ENCODE results near the gene CAMKK1. TPM values are rescaled to one million over a fixed set of nuclear protein-coding genes. Genes with fewer than 3 reads are reported as not detected.

The CAMKK1 gene
- polyA plus RNA-seq, 1 donor (not counting 4 experiments of a cell fraction or from before 2014, with no cell fraction given) = 2.5 TPM

DNA sequence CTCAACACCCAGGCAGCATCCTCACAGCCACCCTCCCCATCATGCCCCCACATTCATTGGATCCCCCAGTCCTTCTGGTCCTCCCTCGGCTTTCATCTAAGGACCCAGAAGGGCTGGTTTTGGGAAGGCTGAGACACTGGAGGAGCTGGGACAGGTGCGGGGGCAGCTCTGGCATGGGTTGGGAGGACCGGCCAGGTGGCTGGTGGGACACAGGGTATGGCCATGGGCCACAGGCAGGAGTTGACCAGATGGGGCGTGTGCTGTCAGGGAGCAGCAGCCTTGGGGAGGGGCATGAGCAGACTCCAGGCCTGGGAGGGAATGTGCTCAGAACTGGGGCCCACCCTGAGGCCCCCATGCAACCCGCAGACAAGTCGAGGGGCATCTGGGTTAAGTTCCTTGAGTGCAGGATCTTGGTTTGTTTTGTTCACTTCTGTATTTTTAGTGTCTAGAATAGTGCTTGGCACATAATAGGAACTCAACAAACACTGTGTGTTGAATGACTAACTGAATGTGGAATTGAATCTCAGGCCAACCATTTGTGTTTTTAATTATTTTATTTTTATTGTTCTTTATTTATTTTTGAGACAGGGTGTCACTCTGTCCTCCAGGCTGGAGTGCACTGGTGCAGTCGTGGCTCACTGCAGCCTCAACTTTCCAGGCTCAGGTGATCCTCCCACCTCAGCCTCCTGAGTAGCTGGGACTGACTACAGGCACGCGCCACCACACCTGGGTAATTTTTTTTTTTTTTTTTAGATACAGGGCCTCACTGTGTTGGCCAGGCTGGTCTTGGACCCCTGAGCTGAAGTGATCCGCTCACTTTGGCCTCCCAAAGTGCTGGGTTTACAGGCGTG is 17.8 kb upstream of the CAMKK1 start:
- Histone ChIP-seq H3K4me1 (ENCODE audit: control insufficient read depth, extremely low read depth, insufficient read depth, low read length) (no peaks in the 10 kb centered on the region), H3K79me2 (ENCODE audit: control insufficient read depth, insufficient read depth, low read length) (no peaks in the 10 kb centered on the region), H3K9ac (ENCODE audit: control insufficient read depth, extremely low read depth, insufficient read depth, low read length) (no peak overlapping the region), H2AFZ (ENCODE audit: control insufficient read depth, low read length) (no peak overlapping the region), H3K4me2 (ENCODE audit: control insufficient read depth, extremely low read depth, insufficient read depth, low read depth, low read length) (no peak overlapping the region), H3K9me3 (ENCODE audit: control insufficient read depth, low read depth, low read length) (no peaks in the 10 kb centered on the region), H3K27ac (ENCODE audit: control insufficient read depth, insufficient read depth, low read length) (no peak overlapping the region), H3K36me3 (ENCODE audit: control insufficient read depth in 2 of 2, extremely low read depth in 1 of 2, insufficient read depth in 2 of 2, low read length in 2 of 2) (no peaks in the 10 kb centered on the region), H3K4me3 (ENCODE audit: control insufficient read depth in 2 of 3, extremely low read depth in 1 of 3, insufficient read depth in 2 of 3, low read depth in 1 of 3, low read length in 3 of 3) (no peak overlapping the region), H3K27me3 (ENCODE audit: control insufficient read depth, extremely low read depth, insufficient read depth, low read length) (peaks cover 5% of the 10 kb centered on the region), H4K20me1 (ENCODE audit: control insufficient read depth, extremely low read depth, insufficient read depth, low read length) (no peaks in the 10 kb centered on the region), H3K9me1 (ENCODE audit: control insufficient read depth, extremely low read depth, insufficient read depth, low read length) (no peaks in the 10 kb centered on the region)
- DNase-seq (ENCODE audit: low read depth, low spot score) (no peak), FAIRE-seq (no peak)
- TF ChIP-seq CTCF (optimal IDR thresholded peaks at IDR 0.05 in 1 of 3, IDR thresholded peaks at IDR 0.05 in 1 of 3, conservative IDR thresholded peaks at IDR 0.05 in 1 of 3; ENCODE audit: extremely low read depth in 1 of 3, insufficient read depth in 2 of 3, low read length in 3 of 3) (no peak), EZH2 (IDR thresholded peaks at IDR 0.05; ENCODE audit: low read length) (no peak)
- dilution Hi-C loops (cut with MboI; ENCODE audit: extremely low pct_ligation_motif_present, low sequenced_read_pairs) = no loop called here

DNA sequence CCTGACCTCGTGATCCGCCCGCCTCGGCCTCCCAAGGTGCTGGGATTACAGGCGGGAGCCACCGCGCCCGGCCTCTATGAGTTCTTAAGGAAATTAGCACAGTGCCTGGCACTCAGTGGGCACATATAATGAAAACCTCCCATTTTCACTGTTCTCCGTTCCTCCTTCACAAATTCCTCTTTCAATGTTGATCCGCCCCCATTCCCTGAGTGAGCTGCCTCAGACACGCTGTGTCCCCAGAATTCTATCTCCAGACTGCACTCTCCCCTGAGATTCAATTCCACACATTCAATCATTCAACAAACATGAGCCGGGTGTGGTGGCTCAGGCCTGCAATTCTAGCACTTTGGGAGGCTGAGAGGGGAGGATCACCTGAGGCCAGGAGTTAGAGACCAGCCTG is 16.4 kb upstream of the CAMKK1 start:
- H4K20me1 ChIP-seq (ENCODE audit: control insufficient read depth, extremely low read depth, insufficient read depth, low read length) = no peaks in the 10 kb centered on the region
- H3K36me3 ChIP-seq (ENCODE audit: control insufficient read depth in 2 of 2, extremely low read depth in 1 of 2, insufficient read depth in 2 of 2, low read length in 2 of 2) = no peaks in the 10 kb centered on the region
- no peak overlapping the region for H2AFZ ChIP-seq (ENCODE audit: control insufficient read depth, low read length)
- dilution Hi-C loops (cut with MboI; ENCODE audit: extremely low pct_ligation_motif_present, low sequenced_read_pairs) = no loop called here
- no peak overlapping the region for H3K27ac ChIP-seq (ENCODE audit: control insufficient read depth, insufficient read depth, low read length)
- no peak overlapping the region for H3K4me3 ChIP-seq (ENCODE audit: control insufficient read depth in 2 of 3, extremely low read depth in 1 of 3, insufficient read depth in 2 of 3, low read depth in 1 of 3, low read length in 3 of 3)
- no peaks in the 10 kb centered on the region for H3K9me3 ChIP-seq (ENCODE audit: control insufficient read depth, low read depth, low read length)
- H3K9me1 ChIP-seq (ENCODE audit: control insufficient read depth, extremely low read depth, insufficient read depth, low read length) = no peaks in the 10 kb centered on the region
- no peaks in the 10 kb centered on the region for H3K79me2 ChIP-seq (ENCODE audit: control insufficient read depth, insufficient read depth, low read length)
- H3K4me2 ChIP-seq (ENCODE audit: control insufficient read depth, extremely low read depth, insufficient read depth, low read depth, low read length) = no peak overlapping the region
- H3K9ac ChIP-seq (ENCODE audit: control insufficient read depth, extremely low read depth, insufficient read depth, low read length) = no peak overlapping the region
- DNase-seq (ENCODE audit: low read depth, low spot score) (no peak), FAIRE-seq (no peak)
- H3K4me1 ChIP-seq (ENCODE audit: control insufficient read depth, extremely low read depth, insufficient read depth, low read length) = no peaks in the 10 kb centered on the region
- TF ChIP-seq CTCF (optimal IDR thresholded peaks at IDR 0.05 in 1 of 3, IDR thresholded peaks at IDR 0.05 in 1 of 3, conservative IDR thresholded peaks at IDR 0.05 in 1 of 3; ENCODE audit: extremely low read depth in 1 of 3, insufficient read depth in 2 of 3, low read length in 3 of 3) (no peak), EZH2 (IDR thresholded peaks at IDR 0.05; ENCODE audit: low read length) (no peak)
- peaks cover 5% of the 10 kb centered on the region for H3K27me3 ChIP-seq (ENCODE audit: control insufficient read depth, extremely low read depth, insufficient read depth, low read length)

Data from keratinocyte (primary cell).